A549 (cell line): ENCODE results near the gene THRA. TPM values are rescaled to one million over a fixed set of nuclear protein-coding genes. Genes with fewer than 3 reads are reported as not detected.

Experiments used
- ATAC-seq, 2 experiments: fragments of 200-7000 bp in 1 of 2; fragments of >200 bp in 1 of 2; cut with Nextera tagmentation in 1 of 2; cut with Tn5 transposase in 1 of 2; 3 replicates each; pipeline versions ENCODE4 v1.8.0 to v1.9.1; 2018 to 2020; ENCODE audit warnings: mild to moderate bottlenecking in 1 of 2, moderate library complexity in 1 of 2
- CTCF ChIA-PET: fragments of 300-600 bp; sonication (Branson Sonifier 250); formaldehyde crosslinking; extraction: SDS; loops from one replicate; lab custom pipeline; 2021; ENCODE audit warnings: antibody characterized with exemption, inconsistent platforms; lab: Yijun Ruan, JAX
- POLR2A ChIA-PET: fragments of 350-600 bp; formaldehyde crosslinking; extraction: SDS; loops from one replicate; lab custom pipeline; 2021; ENCODE audit warnings: antibody characterized with exemption, inconsistent platforms; lab: Yijun Ruan, JAX
- DNase-seq, 2 experiments: peaks; one replicate each; pipeline versions ENCODE4 v3.0.0 to v3.0.0-alpha.2; 2011 to 2016; ENCODE audit warnings: low read depth in 1 of 2, low spot score in 1 of 2
- FAIRE-seq: peaks from 2 replicates; lab custom pipeline; 2011; peaks lifted over from hg19 to GRCh38; lab: Jason Lieb, UNC
- H3K27ac ChIP-seq, 2 experiments: fragments of >200 bp; sonication (Bioruptor Twin); formaldehyde crosslinking; 3 replicates each; pipeline ENCODE4 v1.5.1; 2016 to 2017
- H3K4me1 ChIP-seq: fragments of >200 bp; sonication (Bioruptor Twin); formaldehyde crosslinking; 3 replicates; pipeline ENCODE4 v1.6.1; 2016
- H3K4me2 ChIP-seq: fragments of >200 bp; sonication (Bioruptor Twin); formaldehyde crosslinking; 3 replicates; pipeline ENCODE4 v1.6.1; 2016
- H3K4me3 ChIP-seq: fragments of >200 bp; sonication (Bioruptor Twin); formaldehyde crosslinking; 3 replicates; pipeline ENCODE4 v1.5.1; 2016
- H3K9me3 ChIP-seq: fragments of >200 bp; sonication (Bioruptor Twin); formaldehyde crosslinking; 3 replicates; pipeline ENCODE4 v1.6.1; 2016
- CHD4 ChIP-seq: fragments of 200-600 bp; sonication (generic); IDR thresholded peaks from 2 replicates; pipeline ENCODE4 v1.6.1; 2016; ENCODE audit warnings: antibody characterized with exemption, mild to moderate bottlenecking, borderline replicate concordance
- EHMT2 ChIP-seq: fragments of 200-600 bp; sonication (generic); IDR thresholded peaks from 2 replicates; pipeline ENCODE4 v1.6.1; 2016; ENCODE audit warnings: antibody characterized with exemption, low read depth, mild to moderate bottlenecking, moderate library complexity
- EP300 ChIP-seq, 2 experiments: fragments of >200 bp; sonication (Bioruptor Twin); formaldehyde crosslinking; IDR thresholded peaks; 2 replicates in 1 of 2; 3 replicates in 1 of 2; pipeline ENCODE4 v1.6.1; 2016 to 2017
- HDAC2 ChIP-seq: fragments of 200-600 bp; sonication (generic); IDR thresholded peaks from 2 replicates; pipeline ENCODE4 v1.6.1; 2016
- HOXA7 ChIP-seq: fragments of 250-450 bp; sonication (Bioruptor Pico); IDR thresholded peaks from 2 replicates; pipeline ENCODE4 v1.5.0; 2020; ENCODE audit warnings: mild to moderate bottlenecking, moderate library complexity
- JUNB ChIP-seq: fragments of >200 bp; sonication (Bioruptor Twin); formaldehyde crosslinking; IDR thresholded peaks from 2 replicates; pipeline ENCODE4 v1.6.1; 2016
- KDM5A ChIP-seq: fragments of 200-600 bp; sonication (generic); IDR thresholded peaks from 2 replicates; pipeline ENCODE4 v1.6.1; 2016; ENCODE audit warnings: antibody characterized with exemption, mild to moderate bottlenecking
- MAFK ChIP-seq: fragments of 450-650 bp; IDR thresholded peaks from 2 replicates; pipeline ENCODE4 v1.6.1; 2014; ENCODE audit not compliant: partially characterized antibody
- NFE2L2 ChIP-seq: fragments of 150-350 bp; conservative IDR thresholded peaks from 2 replicates; pipeline ENCODE4 v1.6.1; 2014; ENCODE audit warnings: low read length
- POLR2A ChIP-seq: IDR thresholded peaks from 2 replicates; pipeline ENCODE4 v1.6.1; 2012; ENCODE audit warnings: mild to moderate bottlenecking, low read length
- RARB ChIP-seq: fragments of 250-450 bp; sonication (Bioruptor Pico); IDR thresholded peaks from 2 replicates; pipeline ENCODE4 v1.8.0; 2021; ENCODE audit warnings: mild to moderate bottlenecking, moderate library complexity
- RFX5 ChIP-seq: fragments of 450-650 bp; IDR thresholded peaks from 2 replicates; pipeline ENCODE4 v1.7.1; 2014; ENCODE audit warnings: antibody characterized with exemption, mild to moderate bottlenecking, moderate library complexity
- TP53 ChIP-seq: fragments of 250-450 bp; sonication (Bioruptor Pico); IDR thresholded peaks from 2 replicates; pipeline ENCODE4 v1.5.0; 2021; ENCODE audit warnings: mild to moderate bottlenecking, moderate library complexity
- ZC3H11A ChIP-seq: fragments of 450-650 bp; IDR thresholded peaks from 2 replicates; pipeline ENCODE4 v1.6.1; 2014; ENCODE audit warnings: antibody characterized with exemption, mild to moderate bottlenecking
- WGBS: methylation state at CpG from one replicate; pipeline ENCODE4 v1.1.6; 2017; ENCODE audit errors: missing lambda C conversion rate; 5-methylcytosine and 5-hydroxymethylcytosine counted together
- polyA plus RNA-seq, 4 experiments: library from polyadenylated mRNA; depleted of rRNA in 3 of 4; stranded (reverse); fragments of >200 nt; fragmentation: RNase III in 1 of 4; extraction: RNeasy Plus Mini Kit Qiagen cat#74134 plus additional on column Dnase treatment in 1 of 4; gene quantifications; 2 replicates in 3 of 4; 3 replicates in 1 of 4; pipeline ENCODE4 v1.2.3, GENCODE V29; 2011 to 2017
- TF ChIP-seq, protein P1 (sequence below): fragments of 200-600 bp; sonication (generic); IDR thresholded peaks from 2 replicates; pipeline ENCODE4 v1.6.1; 2016; ENCODE audit warnings: antibody characterized with exemption, mild to moderate bottlenecking, moderate library complexity
- TF ChIP-seq, protein P2 (sequence below): IDR thresholded peaks from 2 replicates; pipeline ENCODE4 v1.6.1; 2012
- TF ChIP-seq, protein P3 (sequence below): fragments of >200 bp; sonication (Bioruptor Twin); formaldehyde crosslinking; IDR thresholded peaks from 2 replicates; pipeline ENCODE4 v1.6.1; 2016
- TF ChIP-seq, protein P4 (sequence below): IDR thresholded peaks from 2 replicates; pipeline ENCODE4 v1.6.1; 2012; ENCODE audit warnings: low read depth, borderline replicate concordance
- TF ChIP-seq, protein P5 (sequence below): fragments of 250-450 bp; sonication (Bioruptor Pico); IDR thresholded peaks from 2 replicates; pipeline ENCODE4 v1.5.0; 2021; ENCODE audit warnings: mild to moderate bottlenecking, moderate library complexity, borderline replicate concordance

Gene THRA
- polyA plus RNA-seq, 2 of the 4 experiments (the other 2 are of a cell fraction): 20.1 to 22.5 TPM

DNA sequence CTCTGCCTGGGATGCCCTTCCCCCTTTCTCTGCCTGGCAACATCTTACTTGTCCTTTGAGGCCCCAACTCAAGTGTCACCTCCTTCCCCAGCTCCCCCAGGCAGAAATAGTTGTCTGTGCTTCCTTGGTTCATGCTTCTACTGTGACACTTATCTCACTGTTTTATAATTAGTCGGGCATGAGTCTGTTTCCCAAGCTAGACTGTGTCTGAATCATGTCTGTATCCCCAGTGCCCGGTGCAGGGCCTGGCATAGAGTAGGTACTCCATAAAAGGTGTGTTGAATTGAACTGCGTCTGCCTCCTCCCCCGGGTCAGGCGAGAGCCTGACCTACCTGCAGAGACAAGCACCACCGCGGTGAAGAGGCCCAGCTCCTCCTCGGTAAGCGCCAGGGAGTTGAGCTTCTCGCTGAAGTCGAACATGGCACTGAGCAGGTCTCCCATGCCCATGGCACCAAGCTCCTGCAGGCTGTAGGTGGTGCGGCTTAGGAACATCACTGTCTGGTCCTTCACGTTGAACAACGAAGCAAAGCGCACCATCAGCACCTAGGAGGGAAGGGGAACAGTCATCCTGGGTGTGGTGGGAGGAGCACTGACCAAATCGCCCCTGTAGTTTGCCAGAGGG is 30.9 kb downstream of the THRA start:
- Histone ChIP-seq H3K4me1 (peaks cover 35% of the 10 kb centered on the region), H3K27ac (0 out of 6 replicates have a peak overlapping the region, but pooled peaks of 1 of the 2 experiments have one; percentile 13), H3K9me3 (no peaks in the 10 kb centered on the region), H3K4me2 (no peak overlapping the region), H3K4me3 (no peak overlapping the region)
- ChIA-PET CTCF (interaction anchor here (0.9 to 17.1 kb wide), 16 partner anchors 9 to 210 kb away, joined by 3 to 390 read pairs (median 4); partner anchors contain the start of genes MED24, PSMD3 and THRA), POLR2A (no interaction called here)
- TF ChIP-seq, protein P1, sequence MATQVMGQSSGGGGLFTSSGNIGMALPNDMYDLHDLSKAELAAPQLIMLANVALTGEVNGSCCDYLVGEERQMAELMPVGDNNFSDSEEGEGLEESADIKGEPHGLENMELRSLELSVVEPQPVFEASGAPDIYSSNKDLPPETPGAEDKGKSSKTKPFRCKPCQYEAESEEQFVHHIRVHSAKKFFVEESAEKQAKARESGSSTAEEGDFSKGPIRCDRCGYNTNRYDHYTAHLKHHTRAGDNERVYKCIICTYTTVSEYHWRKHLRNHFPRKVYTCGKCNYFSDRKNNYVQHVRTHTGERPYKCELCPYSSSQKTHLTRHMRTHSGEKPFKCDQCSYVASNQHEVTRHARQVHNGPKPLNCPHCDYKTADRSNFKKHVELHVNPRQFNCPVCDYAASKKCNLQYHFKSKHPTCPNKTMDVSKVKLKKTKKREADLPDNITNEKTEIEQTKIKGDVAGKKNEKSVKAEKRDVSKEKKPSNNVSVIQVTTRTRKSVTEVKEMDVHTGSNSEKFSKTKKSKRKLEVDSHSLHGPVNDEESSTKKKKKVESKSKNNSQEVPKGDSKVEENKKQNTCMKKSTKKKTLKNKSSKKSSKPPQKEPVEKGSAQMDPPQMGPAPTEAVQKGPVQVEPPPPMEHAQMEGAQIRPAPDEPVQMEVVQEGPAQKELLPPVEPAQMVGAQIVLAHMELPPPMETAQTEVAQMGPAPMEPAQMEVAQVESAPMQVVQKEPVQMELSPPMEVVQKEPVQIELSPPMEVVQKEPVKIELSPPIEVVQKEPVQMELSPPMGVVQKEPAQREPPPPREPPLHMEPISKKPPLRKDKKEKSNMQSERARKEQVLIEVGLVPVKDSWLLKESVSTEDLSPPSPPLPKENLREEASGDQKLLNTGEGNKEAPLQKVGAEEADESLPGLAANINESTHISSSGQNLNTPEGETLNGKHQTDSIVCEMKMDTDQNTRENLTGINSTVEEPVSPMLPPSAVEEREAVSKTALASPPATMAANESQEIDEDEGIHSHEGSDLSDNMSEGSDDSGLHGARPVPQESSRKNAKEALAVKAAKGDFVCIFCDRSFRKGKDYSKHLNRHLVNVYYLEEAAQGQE: no peak
- TF ChIP-seq MAFK: peak; percentile 46
- TF ChIP-seq ZC3H11A: no peak
- TF ChIP-seq HOXA7 (CRISPR knock-in tag): no peak
- TF ChIP-seq, protein P2, sequence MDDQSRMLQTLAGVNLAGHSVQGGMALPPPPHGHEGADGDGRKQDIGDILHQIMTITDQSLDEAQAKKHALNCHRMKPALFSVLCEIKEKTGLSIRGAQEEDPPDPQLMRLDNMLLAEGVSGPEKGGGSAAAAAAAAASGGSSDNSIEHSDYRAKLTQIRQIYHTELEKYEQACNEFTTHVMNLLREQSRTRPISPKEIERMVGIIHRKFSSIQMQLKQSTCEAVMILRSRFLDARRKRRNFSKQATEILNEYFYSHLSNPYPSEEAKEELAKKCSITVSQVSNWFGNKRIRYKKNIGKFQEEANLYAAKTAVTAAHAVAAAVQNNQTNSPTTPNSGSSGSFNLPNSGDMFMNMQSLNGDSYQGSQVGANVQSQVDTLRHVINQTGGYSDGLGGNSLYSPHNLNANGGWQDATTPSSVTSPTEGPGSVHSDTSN: no peak
- TF ChIP-seq, protein P3, sequence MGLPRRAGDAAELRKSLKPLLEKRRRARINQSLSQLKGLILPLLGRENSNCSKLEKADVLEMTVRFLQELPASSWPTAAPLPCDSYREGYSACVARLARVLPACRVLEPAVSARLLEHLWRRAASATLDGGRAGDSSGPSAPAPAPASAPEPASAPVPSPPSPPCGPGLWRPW: no peak
- peak; percentile 86 for TF ChIP-seq RFX5
- TF ChIP-seq, protein P4, sequence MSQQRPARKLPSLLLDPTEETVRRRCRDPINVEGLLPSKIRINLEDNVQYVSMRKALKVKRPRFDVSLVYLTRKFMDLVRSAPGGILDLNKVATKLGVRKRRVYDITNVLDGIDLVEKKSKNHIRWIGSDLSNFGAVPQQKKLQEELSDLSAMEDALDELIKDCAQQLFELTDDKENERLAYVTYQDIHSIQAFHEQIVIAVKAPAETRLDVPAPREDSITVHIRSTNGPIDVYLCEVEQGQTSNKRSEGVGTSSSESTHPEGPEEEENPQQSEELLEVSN: no peak
- WGBS: 83% methylated on average over 16 of the region's 16 CpGs
- DNase-seq (no peak), FAIRE-seq (no peak), ATAC-seq (no peak)

DNA sequence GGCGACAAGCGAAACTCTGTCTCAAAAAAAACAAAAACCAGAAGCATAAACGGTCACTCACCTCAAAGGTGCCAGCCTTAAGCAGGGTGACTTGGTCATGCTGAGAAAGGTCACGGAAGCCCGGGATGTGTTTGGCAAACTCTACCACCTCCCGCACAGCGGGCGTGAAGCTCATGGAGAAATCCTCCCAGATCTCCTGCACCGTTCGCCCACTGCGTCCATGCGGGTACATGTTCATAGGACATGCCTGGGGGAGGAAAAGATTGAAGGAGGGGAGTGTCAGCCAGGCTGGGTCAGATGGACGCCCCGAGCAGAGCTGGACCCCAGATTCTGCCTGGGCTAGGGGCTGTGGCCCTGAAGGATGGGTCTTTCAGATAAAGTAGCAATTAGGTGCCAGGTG is 32.1 kb downstream of the THRA start:
- DNase-seq: no peak
- Histone ChIP-seq H3K9me3 (no peaks in the 10 kb centered on the region), H3K4me3 (no peak overlapping the region), H3K4me1 (peaks cover 43% of the 10 kb centered on the region), H3K27ac (no peak overlapping the region), H3K4me2 (no peak overlapping the region)
- POLR2A ChIA-PET: no interaction called here
- no peak for FAIRE-seq
- TF ChIP-seq RARB (CRISPR knock-in tag) (no peak), KDM5A (no peak), HDAC2 (no peak), TP53 (no peak), NFE2L2 (no peak), CHD4 (no peak), EP300 (IDR thresholded peaks at IDR 0.05) (no peak), POLR2A (no peak), JUNB (no peak), EHMT2 (no peak)
- TF ChIP-seq, protein P3: no peak
- TF ChIP-seq, protein P5, sequence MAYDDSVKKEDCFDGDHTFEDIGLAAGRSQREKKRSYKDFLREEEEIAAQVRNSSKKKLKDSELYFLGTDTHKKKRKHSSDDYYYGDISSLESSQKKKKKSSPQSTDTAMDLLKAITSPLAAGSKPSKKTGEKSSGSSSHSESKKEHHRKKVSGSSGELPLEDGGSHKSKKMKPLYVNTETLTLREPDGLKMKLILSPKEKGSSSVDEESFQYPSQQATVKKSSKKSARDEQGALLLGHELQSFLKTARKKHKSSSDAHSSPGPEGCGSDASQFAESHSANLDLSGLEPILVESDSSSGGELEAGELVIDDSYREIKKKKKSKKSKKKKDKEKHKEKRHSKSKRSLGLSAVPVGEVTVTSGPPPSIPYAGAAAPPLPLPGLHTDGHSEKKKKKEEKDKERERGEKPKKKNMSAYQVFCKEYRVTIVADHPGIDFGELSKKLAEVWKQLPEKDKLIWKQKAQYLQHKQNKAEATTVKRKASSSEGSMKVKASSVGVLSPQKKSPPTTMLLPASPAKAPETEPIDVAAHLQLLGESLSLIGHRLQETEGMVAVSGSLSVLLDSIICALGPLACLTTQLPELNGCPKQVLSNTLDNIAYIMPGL (CRISPR knock-in tag): no peak
- TF ChIP-seq, protein P4: no peak
- WGBS: 93% methylated on average over 14 of the region's 14 CpGs
- ATAC-seq: no peak
- CTCF ChIA-PET: interaction anchor here (0.9 to 17.1 kb wide), 11 partner anchors 9 to 185 kb away, joined by 3 to 390 read pairs (median 6); partner anchors contain the start of gene THRA
